ENCODE data around the gene FXYD6.

Gene FXYD6

DNA sequence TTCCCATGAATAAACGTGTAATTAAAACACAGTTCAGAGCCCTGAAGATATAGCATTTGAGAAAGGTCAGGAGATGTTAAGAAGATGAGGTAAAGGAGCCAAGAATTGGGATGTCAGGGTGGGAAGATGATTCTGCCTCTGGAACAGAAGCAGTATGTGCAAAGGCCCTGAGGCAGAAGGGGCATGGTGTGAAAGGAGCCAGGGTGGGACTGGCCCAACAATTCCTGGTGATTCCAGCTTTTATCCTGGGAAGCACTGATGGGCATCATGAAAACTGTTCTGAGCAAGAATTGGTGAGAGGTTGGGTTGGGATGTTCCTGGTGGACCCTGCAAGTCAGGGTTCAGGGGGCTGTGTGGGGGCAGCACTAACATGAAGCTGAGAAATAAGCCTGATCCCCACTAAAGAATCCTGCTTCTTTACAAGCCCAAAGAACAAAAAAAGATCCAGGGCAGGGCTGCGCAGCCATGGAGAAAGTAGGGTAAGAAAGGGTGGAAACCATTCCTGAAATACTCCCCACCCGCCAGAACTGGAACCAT lies 2.5 kb upstream of the FXYD6 start:
- H3K9ac ChIP-seq = no peak overlapping the region
- no peak overlapping the region for H3K4me3 ChIP-seq (IDR thresholded peaks at IDR 0.05; ENCODE audit: insufficient read depth, low read depth, low read length)
- no peaks in the 10 kb centered on the region for H3K36me3 ChIP-seq (ENCODE audit: insufficient read depth)
- H3K27ac ChIP-seq = no peak overlapping the region
- no peaks in the 10 kb centered on the region for H3K27me3 ChIP-seq (ENCODE audit: insufficient read depth, low read depth)
- no peaks in the 10 kb centered on the region for H3K4me1 ChIP-seq (ENCODE audit: low read depth, poor library complexity, severe bottlenecking)
- no peaks in the 10 kb centered on the region for H4K20me1 ChIP-seq (ENCODE audit: insufficient read depth)
- no peak overlapping the region for H3K4me2 ChIP-seq
- no peaks in the 10 kb centered on the region for H3K79me2 ChIP-seq (ENCODE audit: insufficient read depth, low read depth)
- no peak overlapping the region for H2AFZ ChIP-seq (ENCODE audit: low read depth)
- TF ChIP-seq CTCF (conservative IDR thresholded peaks at IDR 0.05; ENCODE audit: low read depth, low read length) = no peak

GRCh38 chr11:117878314-117878938 lies 2.0 kb upstream of the FXYD6 start:
- peaks cover under 1% of the 10 kb centered on the region for H3K4me1 ChIP-seq (ENCODE audit: low read depth, poor library complexity, severe bottlenecking)
- H3K4me3 ChIP-seq (IDR thresholded peaks at IDR 0.05; ENCODE audit: insufficient read depth, low read depth, low read length) = no peak overlapping the region
- H3K4me2 ChIP-seq = no peak overlapping the region
- no peaks in the 10 kb centered on the region for H4K20me1 ChIP-seq (ENCODE audit: insufficient read depth)
- H3K27ac ChIP-seq = no peak overlapping the region
- H3K36me3 ChIP-seq (ENCODE audit: insufficient read depth) = no peaks in the 10 kb centered on the region
- H2AFZ ChIP-seq (ENCODE audit: low read depth) = no peak overlapping the region
- no peak overlapping the region for H3K9ac ChIP-seq
- no peak for TF ChIP-seq CTCF (conservative IDR thresholded peaks at IDR 0.05; ENCODE audit: low read depth, low read length)
- no peaks in the 10 kb centered on the region for H3K27me3 ChIP-seq (ENCODE audit: insufficient read depth, low read depth)
- H3K79me2 ChIP-seq (ENCODE audit: insufficient read depth, low read depth) = no peaks in the 10 kb centered on the region

DNA sequence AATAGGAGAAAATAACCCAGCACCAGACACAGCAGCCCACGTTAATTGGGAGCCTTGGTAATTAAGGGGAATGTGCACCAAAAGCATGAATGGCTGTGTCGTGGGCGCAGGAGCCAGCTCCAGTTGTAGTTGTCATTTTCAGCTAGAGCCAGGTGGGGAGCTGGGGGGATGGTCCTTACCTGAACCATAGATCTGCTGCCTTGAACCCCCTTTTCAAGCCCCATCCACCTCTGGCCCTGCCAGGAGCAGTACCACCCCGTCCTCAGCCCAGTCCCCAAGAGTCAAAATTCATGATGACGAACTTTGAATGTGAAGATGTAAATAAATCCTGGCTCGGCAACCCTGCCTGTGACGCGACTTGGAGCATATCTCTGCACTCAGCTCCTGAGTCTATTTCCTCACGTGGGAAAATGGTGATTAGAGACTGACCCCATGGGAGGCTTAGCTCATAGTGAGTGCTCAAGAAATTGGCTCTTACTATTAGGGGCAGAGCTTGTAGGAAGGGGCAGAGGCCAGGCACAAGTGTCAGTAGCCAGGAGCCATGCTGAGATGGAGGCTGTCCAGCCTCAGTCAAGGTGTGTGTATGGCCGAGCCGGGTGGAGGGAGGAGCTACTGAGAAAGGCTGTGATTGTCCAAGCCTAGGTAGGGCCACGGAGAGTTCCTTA lies 794 bp upstream of the FXYD6 start:
- peaks cover 6% of the 10 kb centered on the region for H3K4me1 ChIP-seq (ENCODE audit: low read depth, poor library complexity, severe bottlenecking)
- H4K20me1 ChIP-seq (ENCODE audit: insufficient read depth) = no peaks in the 10 kb centered on the region
- H3K4me3 ChIP-seq (IDR thresholded peaks at IDR 0.05; ENCODE audit: insufficient read depth, low read depth, low read length) = no peak overlapping the region
- H3K79me2 ChIP-seq (ENCODE audit: insufficient read depth, low read depth) = no peaks in the 10 kb centered on the region
- H2AFZ ChIP-seq (ENCODE audit: low read depth) = no peak overlapping the region
- H3K27me3 ChIP-seq (ENCODE audit: insufficient read depth, low read depth) = no peaks in the 10 kb centered on the region
- no peak overlapping the region for H3K27ac ChIP-seq
- no peak for TF ChIP-seq CTCF (conservative IDR thresholded peaks at IDR 0.05; ENCODE audit: low read depth, low read length)
- H3K9ac ChIP-seq = no peak overlapping the region
- H3K4me2 ChIP-seq = no peak overlapping the region
- no peaks in the 10 kb centered on the region for H3K36me3 ChIP-seq (ENCODE audit: insufficient read depth)

DNA sequence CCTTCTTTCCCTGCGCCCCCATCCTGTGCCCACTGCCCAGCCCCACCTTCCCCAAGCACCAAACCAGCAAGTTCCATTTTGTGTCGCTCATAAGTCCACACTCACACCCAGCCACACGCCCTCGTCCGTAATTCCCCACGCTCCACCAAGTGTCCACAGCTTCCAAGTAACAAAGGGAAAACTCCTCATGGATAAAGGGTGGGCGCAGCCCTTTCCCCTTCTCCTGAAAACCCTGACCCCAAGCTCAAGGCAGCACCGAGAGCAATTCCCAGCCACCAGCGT lies 458 bp downstream of the FXYD6 start:
- Histone ChIP-seq H3K4me2 (no peak overlapping the region), H3K79me2 (ENCODE audit: insufficient read depth, low read depth) (no peaks in the 10 kb centered on the region), H3K9ac (no peak overlapping the region), H3K27me3 (ENCODE audit: insufficient read depth, low read depth) (no peaks in the 10 kb centered on the region), H3K27ac (no peak overlapping the region), H3K4me1 (ENCODE audit: low read depth, poor library complexity, severe bottlenecking) (peaks cover 6% of the 10 kb centered on the region), H3K4me3 (IDR thresholded peaks at IDR 0.05; ENCODE audit: insufficient read depth, low read depth, low read length) (no peak overlapping the region), H3K36me3 (ENCODE audit: insufficient read depth) (no peaks in the 10 kb centered on the region), H4K20me1 (ENCODE audit: insufficient read depth) (no peaks in the 10 kb centered on the region), H2AFZ (ENCODE audit: low read depth) (no peak overlapping the region)
- TF ChIP-seq CTCF (conservative IDR thresholded peaks at IDR 0.05; ENCODE audit: low read depth, low read length) = no peak

All from KMS-11 (cell line).